GM21619 (cell line): ENCODE data around the gene TM9SF4.
"Not testable (repeated sequence)": the region's sequence is repeated elsewhere in the genome, so short reads cannot be mapped to it uniquely, and the experiment has no call there.

Experiments used
- ATAC-seq: cut with Tn5 transposase; IDR thresholded peaks from one replicate; pipeline ENCODE4 v1.9.1; 2021; ENCODE audit not compliant: unreplicated experiment

The TM9SF4 gene

DNA sequence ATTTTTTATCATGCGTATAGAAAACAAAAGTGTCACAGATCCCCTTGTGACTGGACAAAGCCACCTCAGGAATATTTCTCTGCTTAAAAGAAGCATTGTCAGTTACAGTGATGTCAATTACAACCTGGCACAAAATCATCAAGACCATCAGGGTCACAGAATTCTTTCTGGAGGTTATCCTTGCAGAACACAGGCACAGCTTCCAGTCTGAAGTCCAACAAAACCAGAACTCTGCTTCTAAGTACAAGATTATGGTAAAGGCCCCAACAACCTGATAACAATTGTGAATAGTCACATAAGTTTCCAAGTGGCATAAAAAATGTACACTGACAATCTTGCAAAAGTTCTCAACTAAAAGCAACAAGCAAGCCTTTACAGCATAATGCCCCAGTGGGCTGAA lies 77.0 kb downstream of the TM9SF4 start:
- ATAC-seq = no peak

DNA sequence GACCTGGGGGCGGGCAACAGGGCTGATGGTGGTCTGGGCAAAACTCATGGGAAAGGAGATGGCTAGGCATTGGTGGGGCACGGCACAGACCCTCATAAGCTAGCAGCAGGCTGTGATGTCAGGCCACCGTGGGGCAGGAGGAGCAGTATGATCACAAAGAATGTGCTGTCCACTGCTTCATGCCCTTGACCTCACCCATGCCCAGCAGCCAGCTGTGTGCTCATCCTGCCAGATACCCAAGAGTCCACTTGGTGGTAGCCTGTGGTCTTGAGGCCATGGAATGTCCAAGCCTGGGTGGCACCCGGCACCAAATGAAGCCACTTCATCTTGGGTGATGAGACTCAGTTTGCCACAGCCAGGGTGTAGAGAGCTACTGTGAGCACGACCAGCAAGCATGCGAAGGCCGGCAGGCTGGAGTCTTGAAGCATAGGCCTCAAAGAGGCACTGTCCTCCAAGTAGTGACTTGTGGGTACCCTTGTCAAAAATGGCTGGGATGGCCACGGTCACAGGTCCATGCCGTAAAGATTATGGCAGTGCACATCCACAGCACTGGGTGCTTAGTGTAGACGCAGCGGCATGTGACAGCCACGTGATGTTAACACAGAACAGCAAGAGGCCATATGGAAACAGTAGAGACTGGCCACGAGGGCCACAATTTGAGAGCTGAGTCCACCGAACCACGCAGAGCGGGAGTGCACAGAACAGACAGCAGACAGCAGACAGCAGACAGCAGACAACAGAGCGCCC lies 79.0 kb downstream of the TM9SF4 start:
- ATAC-seq = no peak

DNA sequence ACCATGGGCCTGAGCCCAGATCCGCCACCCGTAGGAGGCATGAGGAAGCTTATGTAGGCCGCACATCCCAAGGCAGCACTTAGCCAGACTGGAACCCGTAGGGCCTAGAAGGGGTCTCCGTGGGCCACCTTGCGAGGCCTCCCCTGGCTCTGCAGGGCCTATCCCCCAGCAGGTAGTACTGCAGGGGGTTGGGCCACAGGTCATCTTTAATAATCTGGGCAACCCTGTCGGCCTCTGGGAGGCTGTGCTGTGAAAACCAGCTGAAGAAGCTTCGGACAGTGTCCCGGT lies 79.6 kb downstream of the TM9SF4 start:
- no peak for ATAC-seq

DNA sequence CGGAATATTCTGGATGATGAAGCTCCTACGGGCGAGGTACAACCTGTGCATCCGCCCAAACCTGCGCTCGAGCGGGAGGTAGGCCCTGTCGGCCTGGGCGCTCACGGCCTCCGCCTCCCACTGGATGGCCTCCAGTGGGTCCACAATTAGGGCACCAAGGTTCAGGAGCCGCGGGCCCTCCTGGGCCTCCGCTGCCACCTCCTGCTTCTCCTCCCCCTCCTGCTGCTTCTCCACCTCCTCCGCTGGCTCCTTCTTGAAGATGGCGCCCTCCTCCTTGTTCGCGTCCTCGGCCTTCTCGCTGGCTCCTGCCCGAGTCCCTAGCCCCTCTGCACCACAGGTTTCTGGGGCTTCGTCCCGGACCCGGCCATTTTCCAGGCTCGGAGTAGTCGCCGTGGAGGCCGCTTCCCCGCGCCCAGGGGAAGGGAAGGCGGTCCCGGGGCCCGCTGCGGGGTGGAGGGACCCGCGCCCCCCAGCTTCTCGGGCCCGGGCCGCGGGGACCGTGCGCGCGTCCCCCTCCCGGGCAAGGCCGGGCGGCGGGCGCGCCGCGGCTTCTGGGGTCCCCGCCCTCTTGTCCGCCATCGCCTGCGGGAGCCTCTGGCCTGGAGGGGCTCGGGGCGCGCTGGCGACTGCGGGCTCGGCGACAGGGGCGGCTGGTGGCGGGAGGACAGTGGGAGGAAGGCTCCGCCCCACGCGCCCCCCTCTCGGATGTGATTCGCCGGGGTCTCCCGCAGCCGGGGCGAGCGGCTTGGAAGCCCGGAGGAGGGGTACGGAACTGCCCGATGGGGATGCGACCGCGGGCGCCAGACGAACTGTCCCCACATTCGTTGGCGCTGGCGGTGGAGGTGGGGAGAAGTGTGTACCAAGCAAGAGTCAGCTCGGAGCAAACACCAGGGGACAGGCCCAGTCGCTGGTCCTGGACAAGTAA lies 80.4 kb downstream of the TM9SF4 start:
- ATAC-seq = no peak

DNA sequence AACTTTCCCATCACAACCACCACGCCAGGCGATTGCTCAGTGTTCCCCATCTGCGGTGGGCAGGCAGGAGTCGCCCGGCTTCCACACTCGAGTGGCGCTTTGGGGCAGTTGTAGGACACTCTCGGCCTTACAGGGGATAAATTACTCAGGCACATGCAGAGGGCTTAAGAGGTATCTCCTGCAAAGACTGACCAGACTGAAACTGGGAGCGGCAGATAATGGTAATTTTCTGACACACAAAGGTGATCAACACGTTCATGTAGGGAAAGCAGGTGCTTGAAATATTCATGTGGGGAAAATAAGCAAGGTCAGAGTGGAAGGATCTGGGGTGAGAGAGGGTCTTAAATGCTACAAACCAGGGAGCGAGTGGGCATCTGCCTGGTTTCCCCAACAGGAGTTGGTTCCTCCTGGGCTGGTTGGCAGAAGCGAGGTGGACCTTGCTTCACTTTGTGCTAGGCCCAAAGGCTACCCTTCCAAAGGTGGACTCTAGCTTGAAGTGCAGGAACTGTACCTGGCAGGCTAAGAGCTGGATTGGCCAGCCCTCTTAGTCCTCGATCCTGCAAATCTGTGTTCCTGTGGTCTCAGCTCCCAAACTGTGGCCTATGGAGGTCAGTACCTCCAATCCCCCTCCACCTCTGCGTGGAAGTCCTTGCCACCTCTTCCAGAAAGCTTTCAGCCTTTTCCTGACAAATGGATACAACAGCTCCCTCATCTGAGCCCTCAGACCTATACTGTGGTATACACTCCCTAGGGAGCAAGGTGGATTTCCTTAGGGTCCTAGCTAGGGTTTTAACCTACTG lies 81.3 kb downstream of the TM9SF4 start:
- no peak for ATAC-seq

DNA sequence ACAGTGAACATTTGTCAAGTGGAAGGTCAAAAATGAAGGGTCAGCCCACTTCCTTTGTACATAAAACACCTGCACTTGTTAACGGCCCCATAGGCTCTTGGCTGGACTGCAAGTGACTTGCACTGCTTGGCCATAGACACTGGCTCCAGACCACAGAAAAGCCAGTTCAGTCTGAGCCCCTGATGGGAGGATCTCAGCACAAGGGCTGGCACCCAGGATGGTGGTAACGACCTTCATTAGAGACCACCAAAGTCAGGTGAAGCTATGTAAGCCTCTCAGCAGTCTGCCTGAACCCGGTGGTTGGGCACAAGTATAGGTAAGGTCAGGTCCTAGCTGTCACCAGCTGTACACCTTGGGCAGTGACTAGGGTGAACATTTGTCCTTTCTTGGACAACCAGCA lies 81.9 kb downstream of the TM9SF4 start:
- no peak for ATAC-seq

DNA sequence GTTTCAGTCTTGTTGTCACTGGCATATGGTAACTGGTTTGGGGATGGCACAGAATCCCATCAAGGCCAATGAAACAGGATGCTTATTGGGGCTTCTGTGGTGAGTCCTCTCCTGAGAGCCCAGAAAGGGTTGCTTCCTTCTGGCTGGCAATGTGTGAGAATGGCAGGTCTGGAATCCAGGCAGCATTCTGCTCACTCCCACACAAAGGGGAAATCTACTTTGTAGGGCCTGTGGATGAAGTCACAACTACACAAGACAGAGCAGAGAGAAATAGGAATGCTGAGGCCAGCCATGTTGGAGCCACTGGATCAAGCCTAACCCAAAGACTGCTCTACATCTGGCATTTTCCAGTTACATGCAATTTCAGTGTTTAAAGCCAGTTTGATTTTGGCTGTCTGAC lies 82.4 kb downstream of the TM9SF4 start:
- no peak for ATAC-seq

DNA sequence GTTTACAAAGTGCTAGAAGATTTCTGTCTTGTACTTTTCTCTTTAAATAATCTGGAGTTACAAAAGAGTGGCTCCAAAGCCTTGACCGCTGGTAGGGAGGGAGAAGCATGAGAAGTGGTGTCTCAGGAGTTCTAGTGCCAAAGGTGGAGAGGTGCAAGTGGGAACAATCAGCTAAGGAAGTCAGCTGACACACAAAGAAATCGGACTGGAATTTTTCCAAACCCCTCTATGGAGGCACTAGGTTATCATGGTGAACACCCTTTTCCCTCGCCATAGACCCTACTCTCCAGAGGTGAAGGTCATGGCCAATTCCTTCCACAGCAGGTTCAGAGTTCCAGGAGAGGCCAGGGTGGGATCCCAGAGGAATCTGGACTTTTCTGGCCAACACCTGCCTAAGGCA lies 83.2 kb downstream of the TM9SF4 start:
- ATAC-seq = no peak

DNA sequence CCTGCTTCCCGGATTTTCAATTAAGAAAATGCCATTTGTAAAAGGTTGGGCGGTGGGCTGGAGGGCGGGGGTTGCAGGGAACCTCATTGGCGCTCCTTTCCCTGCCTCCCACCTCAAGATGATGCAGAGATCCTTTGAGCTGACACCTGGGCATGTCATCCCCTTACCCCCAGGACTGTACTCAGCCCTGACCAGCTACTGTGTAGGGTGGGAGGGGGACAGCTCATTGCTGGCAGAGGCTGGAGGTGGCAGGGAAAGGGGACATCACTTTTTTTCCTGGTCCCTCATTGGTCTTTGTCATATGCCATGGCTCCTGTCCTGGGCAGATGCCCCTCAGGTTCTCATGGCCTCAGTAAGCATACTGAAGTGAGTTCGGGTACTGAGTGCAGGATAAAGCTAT lies 83.8 kb downstream of the TM9SF4 start:
- not testable (repeated sequence) for ATAC-seq

DNA sequence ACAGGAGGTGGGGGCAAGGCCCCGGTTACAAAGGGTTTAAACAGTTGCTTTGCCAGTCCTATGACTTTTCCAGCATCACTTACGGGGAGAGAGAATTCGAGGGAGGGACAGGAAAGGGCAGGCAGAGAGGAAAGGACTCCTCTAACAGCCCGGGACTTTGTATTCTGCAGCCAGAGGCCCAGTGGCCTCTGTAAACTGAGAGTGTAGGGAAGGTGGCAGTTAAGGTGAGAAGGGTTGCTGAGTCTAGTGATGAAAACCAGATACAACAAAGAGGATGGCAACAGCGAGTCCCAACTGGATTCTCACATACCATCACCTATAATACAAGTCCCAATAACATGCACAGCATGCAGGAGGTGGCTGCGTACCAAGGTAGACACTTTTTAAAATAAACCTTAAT lies 84.5 kb downstream of the TM9SF4 start:
- no peak for ATAC-seq

DNA sequence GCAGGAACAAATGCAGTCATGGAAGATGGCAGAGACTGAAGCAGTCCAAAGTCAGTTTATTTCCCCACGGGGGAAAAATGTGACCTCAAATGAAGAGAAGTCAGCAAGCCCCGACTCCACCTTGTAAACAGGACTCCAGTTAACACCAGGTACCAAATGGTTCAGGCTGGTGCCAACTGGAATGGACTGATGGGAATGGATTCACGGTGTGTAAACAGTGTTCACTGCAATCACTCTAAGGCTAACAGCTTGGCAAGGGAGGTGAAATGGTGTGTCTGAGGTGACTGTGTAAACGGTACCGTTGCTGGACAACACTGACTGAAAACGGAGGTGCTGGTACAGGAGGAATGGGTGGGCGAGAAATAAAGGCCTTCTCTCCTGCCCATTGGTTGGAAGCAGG lies 86.1 kb downstream of the TM9SF4 start:
- no peak for ATAC-seq

DNA sequence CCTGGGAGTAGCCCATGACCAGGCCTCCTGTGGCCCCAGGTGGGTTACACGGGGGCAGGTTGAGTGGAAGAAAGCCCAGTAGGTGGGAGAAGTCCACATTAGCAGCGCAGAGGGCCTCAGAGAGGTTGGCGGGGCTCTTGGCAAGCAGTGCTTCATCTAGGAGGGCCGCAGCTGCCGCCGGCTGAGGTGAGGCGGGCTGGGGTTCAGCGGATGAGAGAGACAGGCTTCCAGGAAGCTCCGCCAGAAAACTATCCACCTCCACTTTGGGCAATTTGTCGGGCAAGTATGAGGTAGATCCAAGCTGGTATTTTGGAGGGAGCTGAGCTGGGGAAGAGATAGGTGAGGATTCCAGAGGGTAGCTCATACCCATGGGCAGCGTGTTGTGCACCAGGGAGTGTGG lies 87.1 kb downstream of the TM9SF4 start:
- not testable (repeated sequence) for ATAC-seq

DNA sequence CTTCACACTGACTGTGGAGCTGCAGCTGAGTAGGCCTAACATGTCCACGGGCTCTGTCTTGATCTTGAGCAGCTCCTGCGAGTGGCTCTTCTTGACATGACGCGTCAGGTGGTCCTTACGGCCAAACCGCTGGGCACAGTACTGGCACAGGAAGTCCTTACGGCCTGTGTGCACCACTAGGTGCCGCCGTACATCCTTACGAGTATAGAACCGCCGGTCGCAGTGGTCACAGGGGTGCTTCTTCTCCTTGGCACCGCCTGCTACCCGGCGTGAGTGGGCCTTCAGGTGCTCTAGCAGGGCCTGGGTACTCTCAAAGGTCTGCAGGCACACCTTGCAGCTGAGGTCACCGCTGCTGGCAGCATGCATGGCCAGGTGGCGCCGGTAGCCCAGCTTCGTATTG lies 87.6 kb downstream of the TM9SF4 start:
- not testable (repeated sequence) for ATAC-seq

DNA sequence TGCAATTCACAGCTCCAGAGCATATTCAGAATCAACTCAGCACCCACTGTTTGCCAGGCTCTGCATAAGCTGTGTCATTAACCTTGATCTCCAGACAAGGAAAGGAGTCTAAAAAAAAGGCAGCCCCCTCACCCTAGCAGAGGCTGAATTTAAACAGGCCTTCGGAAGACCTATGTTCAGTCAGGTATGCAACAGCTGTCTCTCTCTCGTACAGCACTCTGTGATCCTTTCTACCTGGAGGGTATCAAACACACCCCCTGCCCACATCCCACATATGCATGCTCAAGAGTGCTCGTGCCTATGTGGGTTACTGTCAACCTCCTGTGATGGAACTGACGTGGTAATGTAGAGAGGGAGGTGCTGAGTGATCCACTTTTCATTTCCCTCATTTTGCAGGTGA lies 89.5 kb downstream of the TM9SF4 start:
- no peak for ATAC-seq

DNA sequence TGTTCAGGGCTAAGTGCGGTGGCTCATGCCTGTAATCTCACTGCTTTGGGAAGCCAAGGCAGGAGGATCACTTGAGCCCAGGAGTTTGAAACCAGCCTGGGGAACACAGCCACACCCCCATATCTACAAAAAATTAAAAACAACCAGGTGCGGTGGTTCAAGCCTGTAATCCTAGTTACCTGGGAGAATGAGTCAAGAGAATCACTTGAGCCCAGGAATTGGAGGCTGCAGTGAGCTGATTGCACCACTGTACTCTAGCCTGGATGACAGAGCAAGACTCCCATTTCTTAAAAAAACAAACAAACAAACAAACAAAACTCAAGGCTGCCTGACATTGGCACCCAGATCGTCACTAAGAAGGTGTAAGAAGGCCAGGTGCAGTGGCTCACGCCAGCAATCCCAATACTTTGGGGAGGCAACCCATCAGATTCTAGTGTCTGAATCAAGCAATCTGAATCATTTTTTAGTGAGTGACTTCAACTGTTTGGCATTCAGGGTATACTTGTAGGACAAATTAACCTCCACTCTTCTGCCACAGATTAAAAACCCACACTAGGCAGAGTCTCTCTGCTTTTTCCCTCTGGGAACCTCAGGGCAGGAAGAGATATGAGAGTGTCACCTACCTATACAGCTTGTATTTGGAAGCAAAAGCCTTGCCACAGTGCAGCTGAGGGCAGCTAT lies 91.9 kb downstream of the TM9SF4 start:
- ATAC-seq = no peak

DNA sequence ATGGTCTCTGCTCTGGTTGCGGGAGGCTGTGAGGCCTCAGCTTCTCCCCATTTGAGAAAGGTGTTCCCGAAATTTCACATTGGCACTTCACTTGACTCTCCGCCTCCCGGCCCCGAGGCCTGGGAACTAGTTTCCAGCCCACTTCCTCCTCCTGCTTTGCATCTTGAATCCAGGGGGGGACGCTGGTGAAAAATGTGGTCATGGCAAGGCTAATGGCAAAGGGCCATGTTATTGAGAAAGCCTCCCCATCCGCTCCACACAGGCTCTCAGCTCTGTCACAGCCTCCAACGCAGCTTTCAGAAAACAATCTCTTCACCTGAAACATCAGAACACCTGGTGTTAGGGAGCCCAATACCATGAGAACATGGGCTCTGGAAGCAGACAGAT lies 92.5 kb downstream of the TM9SF4 start:
- no peak for ATAC-seq

DNA sequence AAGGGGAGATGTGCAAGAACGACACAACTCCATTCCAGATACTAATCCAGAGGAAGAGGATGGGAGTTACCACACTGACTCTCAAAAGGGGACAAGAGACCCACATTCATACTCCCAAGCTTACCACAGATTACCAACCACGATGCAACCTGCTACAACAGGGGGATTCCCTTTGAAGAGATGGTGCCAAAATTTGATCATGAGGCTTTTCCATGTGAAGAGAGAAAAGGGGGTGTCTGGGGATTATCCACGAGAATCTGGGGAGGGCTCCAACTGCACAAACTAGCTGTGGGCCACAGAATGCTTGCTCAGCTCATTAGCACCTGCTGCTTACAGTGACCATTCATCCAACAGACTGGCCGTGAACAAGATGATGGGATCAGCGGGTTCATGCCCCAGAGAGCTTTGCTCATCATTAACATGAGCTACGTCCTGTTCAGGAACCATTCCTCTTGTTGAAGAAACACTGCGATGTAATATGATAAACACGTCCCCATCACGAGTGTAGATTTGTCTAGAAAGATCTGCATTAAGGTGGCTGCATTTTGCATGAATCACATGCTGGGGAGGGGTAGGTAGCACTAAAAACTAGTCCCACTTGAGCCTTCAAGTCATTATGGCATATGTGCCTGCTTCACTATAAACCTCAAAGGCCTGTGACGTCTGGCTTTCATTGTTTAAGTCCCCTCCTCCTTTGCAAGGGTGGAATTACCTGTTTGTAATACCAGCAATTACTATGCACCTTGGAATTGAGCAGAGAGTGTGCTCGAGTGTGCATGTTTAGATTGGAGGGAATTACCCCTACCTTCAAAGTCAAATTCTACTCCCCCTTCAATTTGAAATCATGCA lies 94.1 kb downstream of the TM9SF4 start:
- ATAC-seq = no peak

DNA sequence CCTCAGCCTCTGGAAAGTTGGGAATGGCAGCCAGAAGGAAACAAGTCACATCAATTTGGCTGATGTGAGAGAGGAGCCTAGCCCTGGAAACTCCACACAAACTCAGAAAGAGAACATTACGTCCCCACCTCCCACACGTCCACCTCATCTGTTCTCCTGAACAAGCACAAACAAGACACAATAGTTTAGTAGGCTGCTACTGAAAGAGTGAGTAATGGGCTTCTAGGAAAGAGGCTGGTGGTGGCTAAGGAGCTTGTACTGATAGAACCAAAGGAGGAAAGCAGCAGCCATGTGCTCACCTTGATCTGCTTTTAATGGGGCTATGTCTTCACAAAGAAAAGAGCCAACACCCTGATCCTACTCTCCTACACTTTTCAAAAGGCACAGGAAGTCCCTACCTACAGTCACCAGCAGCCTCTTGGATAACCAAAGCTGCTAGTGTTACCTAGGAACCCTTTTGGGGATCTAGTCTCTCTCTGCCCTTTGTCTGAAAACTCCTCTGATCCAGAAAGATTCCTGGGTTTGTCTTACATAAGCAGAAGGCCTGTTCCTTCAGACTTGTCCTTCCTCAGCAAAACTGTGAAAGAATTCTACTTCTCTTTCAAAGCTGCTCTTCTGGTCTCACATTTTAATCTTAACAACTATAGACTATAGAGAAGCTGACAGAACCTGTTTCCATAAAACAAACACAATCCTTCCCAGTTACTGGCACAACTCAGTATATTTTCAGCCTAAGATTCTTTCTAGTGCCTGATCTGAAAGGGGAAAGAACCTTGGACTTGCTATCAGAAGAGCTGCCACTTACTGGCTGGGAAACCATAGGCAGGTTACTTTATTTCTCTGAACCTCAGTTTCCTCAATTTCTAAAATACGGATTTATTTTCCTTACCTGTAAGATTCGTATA lies 94.9 kb downstream of the TM9SF4 start:
- ATAC-seq = no peak

DNA sequence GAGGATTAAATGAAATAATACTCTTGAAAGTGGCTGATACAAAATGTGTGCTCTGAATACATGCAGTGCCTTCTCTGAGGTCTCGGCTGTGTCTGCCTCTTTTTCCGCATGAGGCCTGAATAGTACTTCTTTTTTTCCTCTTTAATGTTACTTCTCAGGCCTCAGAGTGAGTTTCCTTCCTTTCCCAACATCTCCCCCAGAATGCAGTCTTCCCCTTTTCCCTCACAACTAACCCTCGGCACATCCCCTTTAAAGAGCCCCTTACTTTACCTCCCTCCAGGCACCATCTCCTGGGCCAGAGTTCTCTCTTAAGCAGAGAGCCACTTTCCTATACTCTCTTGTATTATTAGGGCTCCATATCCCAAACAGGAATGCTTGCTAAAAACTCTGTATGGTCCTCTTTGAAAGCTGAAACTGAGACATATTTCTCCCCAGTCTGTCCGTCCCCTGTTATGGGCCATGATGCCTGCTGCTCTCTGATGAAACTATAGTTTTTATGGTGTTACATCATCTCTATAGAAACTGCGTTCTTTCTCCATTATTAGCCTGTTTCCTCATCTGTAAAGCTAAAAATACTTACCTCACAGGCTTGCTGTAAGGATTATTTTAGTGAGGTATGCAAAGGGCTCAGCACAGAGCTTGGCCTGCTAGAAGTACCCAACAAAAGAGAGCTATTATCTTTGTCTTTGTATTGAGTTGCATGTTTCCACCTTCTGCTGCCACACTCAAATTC lies 95.8 kb downstream of the TM9SF4 start:
- ATAC-seq = no peak
